HEK293T (cell line): ENCODE measurements around the gene ARHGEF18.

Experiments
- ARNT ChIP-seq: fragments of 450-650 bp; IDR thresholded peaks from 2 replicates; pipeline ENCODE4 v1.6.1; 2017; ENCODE audit warnings: mild to moderate bottlenecking
- BHLHE40 ChIP-seq: fragments of 450-650 bp; IDR thresholded peaks from 2 replicates; pipeline ENCODE4 v1.6.1; 2016; ENCODE audit warnings: mild to moderate bottlenecking, moderate library complexity, borderline replicate concordance
- ELF4 ChIP-seq: fragments of 450-650 bp; IDR thresholded peaks from 2 replicates; pipeline ENCODE4 v1.6.1; 2017; ENCODE audit warnings: antibody characterized with exemption
- FOXA1 ChIP-seq: fragments of 450-650 bp; IDR thresholded peaks from 2 replicates; pipeline ENCODE4 v1.6.1; 2016; ENCODE audit warnings: mild to moderate bottlenecking
- FOXK2 ChIP-seq: fragments of 450-650 bp; IDR thresholded peaks from 2 replicates; pipeline ENCODE4 v1.6.1; 2016; ENCODE audit warnings: mild to moderate bottlenecking
- FOXM1 ChIP-seq: fragments of 450-650 bp; IDR thresholded peaks from 2 replicates; pipeline ENCODE4 v1.6.1; 2017; ENCODE audit warnings: mild to moderate bottlenecking, borderline replicate concordance
- HDGF ChIP-seq: fragments of 450-650 bp; IDR thresholded peaks from 2 replicates; pipeline ENCODE4 v1.6.1; 2017; ENCODE audit warnings: antibody characterized with exemption, borderline replicate concordance
- LEF1 ChIP-seq: fragments of 450-650 bp; IDR thresholded peaks from 2 replicates; pipeline ENCODE4 v1.6.1; 2017; ENCODE audit warnings: mild to moderate bottlenecking, borderline replicate concordance
- NFRKB ChIP-seq: fragments of 450-650 bp; IDR thresholded peaks from 2 replicates; pipeline ENCODE4 v1.6.1; 2016; ENCODE audit warnings: mild to moderate bottlenecking, moderate library complexity
- PKNOX1 ChIP-seq: fragments of 450-650 bp; IDR thresholded peaks from 2 replicates; pipeline ENCODE4 v1.6.1; 2016
- SP1 ChIP-seq: fragments of 450-650 bp; IDR thresholded peaks from 2 replicates; pipeline ENCODE4 v1.6.1; 2017
- SUZ12 ChIP-seq: fragments of 450-650 bp; IDR thresholded peaks from 2 replicates; pipeline ENCODE4 v1.6.1; 2016; ENCODE audit warnings: mild to moderate bottlenecking
- TARDBP ChIP-seq: fragments of 450-650 bp; IDR thresholded peaks from 2 replicates; pipeline ENCODE4 v1.6.1; 2016
- ZNF384 ChIP-seq: fragments of 450-650 bp; IDR thresholded peaks from 2 replicates; pipeline ENCODE4 v1.6.1; 2016

GRCh38 chr19:7349231-7349591 lies 474 bp downstream of the ARHGEF18 start:
- TF ChIP-seq BHLHE40 = no peak
- no peak for TF ChIP-seq HDGF
- TF ChIP-seq FOXM1 = no peak
- no peak for TF ChIP-seq PKNOX1
- TF ChIP-seq SP1 = no peak
- no peak for TF ChIP-seq SUZ12
- TF ChIP-seq ZNF384 = no peak
- TF ChIP-seq FOXK2 = no peak
- no peak for TF ChIP-seq TARDBP
- TF ChIP-seq NFRKB = no peak
- no peak for TF ChIP-seq FOXA1
- no peak for TF ChIP-seq ARNT
- no peak for TF ChIP-seq ELF4
- TF ChIP-seq LEF1 = no peak
